Liver (tissue), 9 donors: ENCODE results near the gene DOCK1. TPM values are rescaled to one million over a fixed set of nuclear protein-coding genes. Genes with fewer than 3 reads are reported as not detected.

Experiments used
- DNase-seq: peaks from one replicate; pipeline ENCODE4 v3.0.0-alpha.2; 2017; ENCODE audit warnings: low spot score
- H3K27ac ChIP-seq, 2 donors: one replicate each; pipeline ENCODE4 v1.7.0; 2013; ENCODE audit warnings: inconsistent platforms in 2 of 2, low read length in 2 of 2, control low read depth in 1 of 2, low read depth in 1 of 2, mild to moderate bottlenecking in 1 of 2
- H3K27me3 ChIP-seq, 4 donors: one replicate each; pipeline versions ENCODE4 v1.6.1 to v1.7.0; 2013; ENCODE audit warnings: low read length in 3 of 4, inconsistent platforms in 1 of 4, mild to moderate bottlenecking in 1 of 4, moderate library complexity in 1 of 4; ENCODE audit not compliant: control insufficient read depth in 4 of 4, insufficient read depth in 4 of 4
- H3K36me3 ChIP-seq, 4 donors: one replicate each; pipeline versions ENCODE4 v1.6.1 to v1.7.0; 2013; ENCODE audit warnings: low read length in 3 of 4, mild to moderate bottlenecking in 3 of 4, low read depth in 1 of 4, moderate library complexity in 1 of 4; ENCODE audit not compliant: control insufficient read depth in 4 of 4, insufficient read depth in 3 of 4
- H3K4me1 ChIP-seq, 4 donors: one replicate each; pipeline versions ENCODE4 v1.6.1 to v1.7.0; 2013; ENCODE audit warnings: low read length in 3 of 4, mild to moderate bottlenecking in 3 of 4, moderate library complexity in 1 of 4; ENCODE audit not compliant: control insufficient read depth in 4 of 4, insufficient read depth in 4 of 4
- H3K4me3 ChIP-seq, 3 donors: one replicate each; pipeline versions ENCODE4 v1.6.1 to v1.7.0; 2013; ENCODE audit warnings: low read length in 3 of 3, control low read depth in 1 of 3, low read depth in 1 of 3, mild to moderate bottlenecking in 1 of 3
- H3K9ac ChIP-seq, 2 donors: one replicate each; pipeline ENCODE4 v1.7.0; 2013; ENCODE audit warnings: low read length in 2 of 2, mild to moderate bottlenecking in 2 of 2, moderate library complexity in 2 of 2, control low read depth in 1 of 2, low read depth in 1 of 2
- H3K9me3 ChIP-seq, 4 donors: one replicate each; pipeline versions ENCODE4 v1.6.1 to v1.7.0; 2013; ENCODE audit warnings: low read length in 3 of 4; ENCODE audit not compliant: control insufficient read depth in 4 of 4
- EGR1 ChIP-seq, 2 donors: IDR thresholded peaks; 2 replicates each; pipeline ENCODE4 v1.6.1; 2016 to 2018; ENCODE audit warnings: antibody characterized with exemption in 2 of 2, low read depth in 2 of 2
- FOXA1 ChIP-seq: IDR thresholded peaks from 2 replicates; pipeline ENCODE4 v1.6.1; 2016; ENCODE audit warnings: antibody characterized with exemption
- FOXA2 ChIP-seq: IDR thresholded peaks from 2 replicates; pipeline ENCODE4 v1.6.1; 2016; ENCODE audit warnings: antibody characterized with exemption
- HNF4A ChIP-seq, 2 donors: conservative IDR thresholded peaks; 2 replicates each; pipeline ENCODE4 v1.6.1; 2016; ENCODE audit warnings: antibody characterized with exemption in 2 of 2, mild to moderate bottlenecking in 2 of 2
- HNF4G ChIP-seq: IDR thresholded peaks from 2 replicates; pipeline ENCODE4 v1.6.1; 2016; ENCODE audit warnings: antibody characterized with exemption
- NR2F2 ChIP-seq: IDR thresholded peaks from 2 replicates; pipeline ENCODE4 v1.6.1; 2016; ENCODE audit warnings: antibody characterized with exemption
- RXRA ChIP-seq, 2 donors: IDR thresholded peaks; 2 replicates each; pipeline ENCODE4 v1.6.1; 2017 to 2018; ENCODE audit warnings: antibody characterized with exemption in 2 of 2, mild to moderate bottlenecking in 1 of 2
- TAF1 ChIP-seq: conservative IDR thresholded peaks from 2 replicates; pipeline ENCODE4 v1.6.1; 2016; ENCODE audit warnings: antibody characterized with exemption, mild to moderate bottlenecking
- YY1 ChIP-seq: IDR thresholded peaks from 2 replicates; pipeline ENCODE4 v1.6.1; 2016; ENCODE audit warnings: antibody characterized with exemption, mild to moderate bottlenecking
- WGBS: extraction: QIAGEN DNeasy Blood & Tissue Kit; methylation state at CpG from one replicate; pipeline ENCODE4 v1.1.7; 2013; 5-methylcytosine and 5-hydroxymethylcytosine counted together
- polyA plus RNA-seq, 2 donors: library from polyadenylated mRNA; stranded (reverse) in 1 of 2; unstranded in 1 of 2; fragments of 200-250 nt in 1 of 2; fragments of >200 nt in 1 of 2; fragmentation: Nextera tagmentation in 1 of 2; extraction: Ambion mirVana in 1 of 2; gene quantifications; one replicate each; pipeline versions ENCODE4 v1.2.1 to v1.2.3, GENCODE V29; 2013 to 2015
- total RNA-seq, 2 donors: library from RNA; depleted of rRNA; stranded (reverse); fragments of >200 nt; gene quantifications; one replicate each; pipeline ENCODE4 v1.2.3, GENCODE V29; 2014
- TF ChIP-seq, protein P1 (sequence below): IDR thresholded peaks from 2 replicates; pipeline ENCODE4 v1.6.1; 2016; ENCODE audit warnings: antibody characterized with exemption
- TF ChIP-seq, protein P2 (sequence below): IDR thresholded peaks from 2 replicates; pipeline ENCODE4 v1.6.1; 2016; ENCODE audit warnings: antibody characterized with exemption, mild to moderate bottlenecking
- TF ChIP-seq, protein P3 (sequence below): IDR thresholded peaks from 2 replicates; pipeline ENCODE4 v1.6.1; 2016; ENCODE audit warnings: antibody characterized with exemption
- TF ChIP-seq, protein P4 (sequence below): fragments of 150-350 bp; IDR thresholded peaks from 2 replicates; pipeline ENCODE4 v1.5.1; 2017; ENCODE audit warnings: improper control_type of control experiment, low read depth, low read length; ENCODE audit not compliant: missing input control
- TF ChIP-seq, protein P5 (sequence below): IDR thresholded peaks from 2 replicates; pipeline ENCODE4 v1.6.1; 2016; ENCODE audit warnings: antibody characterized with exemption
- donor health status: healthy.
- donor health status: healthy.
- donor health status: healthy.
- donor health status: healthy.
- donor health status: healthy.

Gene DOCK1
- total and polyA plus RNA-seq, 4 donors = 3.8 to 28.8 (median 9.1) TPM

DNA sequence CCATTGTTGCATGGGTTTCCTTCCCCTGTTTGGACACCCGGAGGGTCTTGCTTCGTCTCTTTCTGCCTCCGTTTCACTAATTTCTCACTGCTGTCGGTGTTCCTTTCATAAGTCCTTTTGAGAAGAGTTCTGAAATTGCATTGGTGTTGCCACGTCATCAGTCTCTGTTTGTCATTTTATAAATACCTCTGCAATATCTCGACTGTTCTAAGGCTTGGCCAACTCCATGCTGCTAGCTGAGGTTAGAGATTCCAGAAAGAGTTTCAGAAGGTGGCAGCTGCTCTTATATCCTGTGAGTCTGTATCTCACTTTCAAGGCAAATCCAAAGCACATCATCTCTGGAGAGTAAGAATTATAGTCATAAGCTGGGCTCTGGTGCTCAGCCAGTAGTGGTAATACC is 439.1 kb downstream of the DOCK1 start:
- DNase-seq = no peak
- TF ChIP-seq, protein P1, sequence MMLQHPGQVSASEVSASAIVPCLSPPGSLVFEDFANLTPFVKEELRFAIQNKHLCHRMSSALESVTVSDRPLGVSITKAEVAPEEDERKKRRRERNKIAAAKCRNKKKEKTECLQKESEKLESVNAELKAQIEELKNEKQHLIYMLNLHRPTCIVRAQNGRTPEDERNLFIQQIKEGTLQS = no peak
- TF ChIP-seq, protein P2, sequence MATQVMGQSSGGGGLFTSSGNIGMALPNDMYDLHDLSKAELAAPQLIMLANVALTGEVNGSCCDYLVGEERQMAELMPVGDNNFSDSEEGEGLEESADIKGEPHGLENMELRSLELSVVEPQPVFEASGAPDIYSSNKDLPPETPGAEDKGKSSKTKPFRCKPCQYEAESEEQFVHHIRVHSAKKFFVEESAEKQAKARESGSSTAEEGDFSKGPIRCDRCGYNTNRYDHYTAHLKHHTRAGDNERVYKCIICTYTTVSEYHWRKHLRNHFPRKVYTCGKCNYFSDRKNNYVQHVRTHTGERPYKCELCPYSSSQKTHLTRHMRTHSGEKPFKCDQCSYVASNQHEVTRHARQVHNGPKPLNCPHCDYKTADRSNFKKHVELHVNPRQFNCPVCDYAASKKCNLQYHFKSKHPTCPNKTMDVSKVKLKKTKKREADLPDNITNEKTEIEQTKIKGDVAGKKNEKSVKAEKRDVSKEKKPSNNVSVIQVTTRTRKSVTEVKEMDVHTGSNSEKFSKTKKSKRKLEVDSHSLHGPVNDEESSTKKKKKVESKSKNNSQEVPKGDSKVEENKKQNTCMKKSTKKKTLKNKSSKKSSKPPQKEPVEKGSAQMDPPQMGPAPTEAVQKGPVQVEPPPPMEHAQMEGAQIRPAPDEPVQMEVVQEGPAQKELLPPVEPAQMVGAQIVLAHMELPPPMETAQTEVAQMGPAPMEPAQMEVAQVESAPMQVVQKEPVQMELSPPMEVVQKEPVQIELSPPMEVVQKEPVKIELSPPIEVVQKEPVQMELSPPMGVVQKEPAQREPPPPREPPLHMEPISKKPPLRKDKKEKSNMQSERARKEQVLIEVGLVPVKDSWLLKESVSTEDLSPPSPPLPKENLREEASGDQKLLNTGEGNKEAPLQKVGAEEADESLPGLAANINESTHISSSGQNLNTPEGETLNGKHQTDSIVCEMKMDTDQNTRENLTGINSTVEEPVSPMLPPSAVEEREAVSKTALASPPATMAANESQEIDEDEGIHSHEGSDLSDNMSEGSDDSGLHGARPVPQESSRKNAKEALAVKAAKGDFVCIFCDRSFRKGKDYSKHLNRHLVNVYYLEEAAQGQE = no peak
- TF ChIP-seq, protein P3, sequence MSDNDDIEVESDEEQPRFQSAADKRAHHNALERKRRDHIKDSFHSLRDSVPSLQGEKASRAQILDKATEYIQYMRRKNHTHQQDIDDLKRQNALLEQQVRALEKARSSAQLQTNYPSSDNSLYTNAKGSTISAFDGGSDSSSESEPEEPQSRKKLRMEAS = no peak
- TF ChIP-seq TAF1 (no peak), FOXA2 (no peak), NR2F2 (no peak), YY1 (no peak), FOXA1 (no peak), HNF4G (no peak), RXRA (IDR thresholded peaks at IDR 0.05) (no peak), EGR1 (IDR thresholded peaks at IDR 0.05; ENCODE audit: low read depth in 2 of 2) (no peak), HNF4A (conservative IDR thresholded peaks at IDR 0.05) (no peak)
- TF ChIP-seq, protein P4, sequence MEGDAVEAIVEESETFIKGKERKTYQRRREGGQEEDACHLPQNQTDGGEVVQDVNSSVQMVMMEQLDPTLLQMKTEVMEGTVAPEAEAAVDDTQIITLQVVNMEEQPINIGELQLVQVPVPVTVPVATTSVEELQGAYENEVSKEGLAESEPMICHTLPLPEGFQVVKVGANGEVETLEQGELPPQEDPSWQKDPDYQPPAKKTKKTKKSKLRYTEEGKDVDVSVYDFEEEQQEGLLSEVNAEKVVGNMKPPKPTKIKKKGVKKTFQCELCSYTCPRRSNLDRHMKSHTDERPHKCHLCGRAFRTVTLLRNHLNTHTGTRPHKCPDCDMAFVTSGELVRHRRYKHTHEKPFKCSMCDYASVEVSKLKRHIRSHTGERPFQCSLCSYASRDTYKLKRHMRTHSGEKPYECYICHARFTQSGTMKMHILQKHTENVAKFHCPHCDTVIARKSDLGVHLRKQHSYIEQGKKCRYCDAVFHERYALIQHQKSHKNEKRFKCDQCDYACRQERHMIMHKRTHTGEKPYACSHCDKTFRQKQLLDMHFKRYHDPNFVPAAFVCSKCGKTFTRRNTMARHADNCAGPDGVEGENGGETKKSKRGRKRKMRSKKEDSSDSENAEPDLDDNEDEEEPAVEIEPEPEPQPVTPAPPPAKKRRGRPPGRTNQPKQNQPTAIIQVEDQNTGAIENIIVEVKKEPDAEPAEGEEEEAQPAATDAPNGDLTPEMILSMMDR = no peak
- TF ChIP-seq, protein P5, sequence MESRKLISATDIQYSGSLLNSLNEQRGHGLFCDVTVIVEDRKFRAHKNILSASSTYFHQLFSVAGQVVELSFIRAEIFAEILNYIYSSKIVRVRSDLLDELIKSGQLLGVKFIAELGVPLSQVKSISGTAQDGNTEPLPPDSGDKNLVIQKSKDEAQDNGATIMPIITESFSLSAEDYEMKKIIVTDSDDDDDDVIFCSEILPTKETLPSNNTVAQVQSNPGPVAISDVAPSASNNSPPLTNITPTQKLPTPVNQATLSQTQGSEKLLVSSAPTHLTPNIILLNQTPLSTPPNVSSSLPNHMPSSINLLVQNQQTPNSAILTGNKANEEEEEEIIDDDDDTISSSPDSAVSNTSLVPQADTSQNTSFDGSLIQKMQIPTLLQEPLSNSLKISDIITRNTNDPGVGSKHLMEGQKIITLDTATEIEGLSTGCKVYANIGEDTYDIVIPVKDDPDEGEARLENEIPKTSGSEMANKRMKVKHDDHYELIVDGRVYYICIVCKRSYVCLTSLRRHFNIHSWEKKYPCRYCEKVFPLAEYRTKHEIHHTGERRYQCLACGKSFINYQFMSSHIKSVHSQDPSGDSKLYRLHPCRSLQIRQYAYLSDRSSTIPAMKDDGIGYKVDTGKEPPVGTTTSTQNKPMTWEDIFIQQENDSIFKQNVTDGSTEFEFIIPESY = no peak
- WGBS = 88% methylated on average over 6 of the region's 6 CpGs
- Histone ChIP-seq H3K27ac (no peak overlapping the region), H3K27me3 (no peaks in the 10 kb centered on the region), H3K4me1 (no peaks in the 10 kb centered on the region), H3K9me3 (no peaks in the 10 kb centered on the region), H3K4me3 (no peak overlapping the region), H3K36me3 (peaks cover 0 to 17% (median 8%) of the 10 kb centered on the region in 4 donors), H3K9ac (no peak overlapping the region)

DNA sequence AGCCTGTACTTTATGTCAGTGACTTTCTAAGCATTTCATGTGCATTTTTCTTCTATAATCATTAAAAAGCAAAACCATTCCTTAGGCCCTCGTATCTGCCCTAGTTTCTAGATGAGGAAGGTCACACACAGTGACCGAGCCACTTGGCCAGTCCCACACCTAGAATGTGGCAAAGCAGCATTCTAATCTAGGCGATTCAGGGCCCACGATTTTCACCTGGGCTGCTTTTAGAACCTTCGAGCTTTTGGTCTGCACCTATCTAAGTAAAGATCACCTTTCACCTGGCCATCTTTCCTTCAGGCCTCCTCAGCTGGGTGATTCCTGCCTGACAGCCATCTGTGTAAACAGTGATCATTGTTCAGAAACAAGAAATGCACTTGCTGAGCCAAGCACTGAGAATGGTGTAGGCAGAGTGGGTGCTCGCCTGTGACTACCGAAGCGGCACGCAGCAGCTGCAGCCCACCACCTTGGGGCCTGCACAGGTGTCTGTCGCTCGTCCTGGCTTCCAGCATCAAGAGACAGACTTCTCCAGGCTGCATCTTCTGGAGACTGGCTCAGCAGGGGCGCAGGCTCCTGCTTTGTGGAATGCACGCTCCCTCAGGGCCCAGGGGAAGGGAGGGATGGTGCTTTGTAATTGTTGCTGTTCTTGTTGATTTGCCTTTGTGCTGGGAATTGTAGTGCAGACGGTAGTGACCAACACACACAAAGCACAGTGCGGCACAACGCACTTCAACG is 440.2 kb downstream of the DOCK1 start:
- H3K4me3 ChIP-seq = no peak overlapping the region
- TF ChIP-seq, protein P2 = no peak
- DNase-seq = no peak
- peaks cover 0 to 17% (median 8%) of the 10 kb centered on the region in 4 donors for H3K36me3 ChIP-seq
- H3K27me3 ChIP-seq = no peaks in the 10 kb centered on the region
- WGBS = 96% methylated on average over 17 of the region's 17 CpGs
- H3K9me3 ChIP-seq = no peaks in the 10 kb centered on the region
- no peak overlapping the region for H3K27ac ChIP-seq
- no peak overlapping the region for H3K9ac ChIP-seq
- no peaks in the 10 kb centered on the region for H3K4me1 ChIP-seq
